Gastrocnemius medialis (tissue), 4 donors: Measurements from ENCODE around the gene LIPA. TPM values are rescaled to one million over a fixed set of nuclear protein-coding genes. Genes with fewer than 3 reads are reported as not detected.
"Not testable (repeated sequence)": the region's sequence is repeated elsewhere in the genome, so short reads cannot be mapped to it uniquely, and the experiment has no call there.

ENCODE experiments used
- ATAC-seq, 2 donors: fragments of 150-250 bp; one replicate each; pipeline ENCODE4 v1.9.1; 2016
- DNase-seq, 2 donors: peaks; one replicate each; pipeline ENCODE4 v3.0.0-alpha.2; 2019
- H3K27ac ChIP-seq, 4 donors: fragments of 200-600 bp; sonication (generic); 1 replicate in 1 of 4; 2 replicates in 3 of 4; pipeline ENCODE4 v1.5.1; 2016 to 2018; ENCODE audit warnings: mild to moderate bottlenecking in 2 of 4, moderate library complexity in 1 of 4
- H3K27me3 ChIP-seq, 3 donors: fragments of 200-600 bp; sonication (generic) in 2 of 3; 1 replicate in 1 of 3; 2 replicates in 2 of 3; pipeline versions ENCODE4 v1.5.1 to v1.6.0; 2016 to 2019; ENCODE audit warnings: mild to moderate bottlenecking in 1 of 3, moderate library complexity in 1 of 3
- H3K36me3 ChIP-seq, 2 donors: fragments of 200-600 bp; sonication (generic) in 1 of 2; one replicate each; pipeline ENCODE4 v1.5.1; 2017 to 2018
- H3K4me1 ChIP-seq, 2 donors: fragments of 200-600 bp; sonication (generic) in 1 of 2; one replicate each; pipeline ENCODE4 v1.5.1; 2016 to 2017; ENCODE audit warnings: mild to moderate bottlenecking in 2 of 2
- H3K4me3 ChIP-seq, 4 donors: fragments of 200-600 bp; sonication (generic) in 3 of 4; 1 replicate in 1 of 4; 2 replicates in 3 of 4; pipeline ENCODE4 v1.5.1; 2016 to 2019; ENCODE audit warnings: mild to moderate bottlenecking in 2 of 4
- H3K9me3 ChIP-seq, 3 donors: fragments of 200-600 bp; sonication (generic) in 2 of 3; 1 replicate in 1 of 3; 2 replicates in 2 of 3; pipeline ENCODE4 v1.5.1; 2016 to 2019
- CTCF ChIP-seq, 5 experiments: fragments of 450-650 bp in 3 of 5; fragments of 200-600 bp in 2 of 5; sonication (generic) in 2 of 5; IDR thresholded peaks in 4 of 5; conservative IDR thresholded peaks in 1 of 5; 1 replicate in 4 of 5; 2 replicates in 1 of 5; pipeline ENCODE4 v1.5.1; 2016 to 2019; ENCODE audit warnings: antibody characterized with exemption in 5 of 5, mild to moderate bottlenecking in 3 of 5, moderate library complexity in 3 of 5
- POLR2A ChIP-seq, 2 donors: fragments of 450-650 bp; IDR thresholded peaks; one replicate each; pipeline ENCODE4 v1.6.1; 2017; ENCODE audit warnings: antibody characterized with exemption in 2 of 2, mild to moderate bottlenecking in 2 of 2, moderate library complexity in 2 of 2
- in situ Hi-C, 4 donors: fragments of 200-750 bp; cut with MboI; loops; one replicate each; pipeline versions ENCODE4 v1.15.0 to v1.8.0; 2017; ENCODE audit warnings: low sequenced_read_pairs in 4 of 4
- intact Hi-C: fragments of 100-400 bp; cut with DNase I; formaldehyde crosslinking; loops from one replicate; pipeline ENCODE4 v1.15.1; 2023; ENCODE audit warnings: low total_unique reads
- total RNA-seq, 4 donors: library from RNA; depleted of rRNA; stranded (reverse); fragments of >200 nt; gene quantifications; one replicate each; pipeline versions ENCODE4 v1.1.0 to v1.2.3, GENCODE V29; 2016

The LIPA gene
- total RNA-seq, 4 donors from 2014 or later, result 7.7 to 11.4 (median 9.3) TPM

GRCh38 chr10:89252225-89252585 is 630 bp upstream of the LIPA start:
- Histone ChIP-seq H3K27me3 (no peaks in the 10 kb centered on the region), H3K9me3 (no peaks in the 10 kb centered on the region), H3K27ac (peak overlapping the region; percentile 42 to 79 (median 77)), H3K36me3 (no peaks in the 10 kb centered on the region), H3K4me3 (peak overlapping the region; percentile 78 to 93 (median 84)), H3K4me1 (peaks cover 0 to 9% of the 10 kb centered on the region in 2 donors)
- intact Hi-C loops, result loop anchor here (5.0 kb wide), 1 partner anchor 450 kb away; the partner anchor contains the start of gene KIF20B
- TF ChIP-seq POLR2A (IDR thresholded peaks at IDR 0.05), result no peak
- TF ChIP-seq CTCF (IDR thresholded peaks at IDR 0.05 in 4 of 5, conservative IDR thresholded peaks at IDR 0.05 in 1 of 5), result no peak
- in situ Hi-C loops, result loop anchor here in 1 of 4 donors (10.0 kb wide), 1 partner anchor 303 kb away; no protein-coding TSS in a partner anchor
- no peak for DNase-seq
- no peak for ATAC-seq

GRCh38 chr10:89250865-89251408 is 638 bp downstream of the LIPA start:
- no peak for ATAC-seq

DNA sequence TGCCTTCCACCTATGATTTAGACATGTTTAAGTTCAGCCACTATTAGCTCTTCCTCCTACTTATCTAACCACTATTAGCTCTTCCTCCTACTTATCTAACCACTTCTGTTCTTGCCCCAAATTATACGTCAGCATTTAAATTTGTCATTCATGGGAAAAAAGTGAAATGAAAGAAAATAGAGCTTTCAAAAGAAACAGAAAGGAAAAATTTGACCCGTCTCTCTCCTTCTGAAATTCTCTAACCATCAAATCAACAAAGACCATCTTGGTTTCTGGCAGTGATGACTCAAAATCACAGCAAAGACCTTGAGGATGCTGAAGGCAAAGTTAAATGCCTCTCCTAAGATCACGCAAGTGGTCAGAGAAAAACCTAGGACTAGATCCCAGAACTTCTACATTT is 2.6 kb downstream of the LIPA start:
- TF ChIP-seq CTCF (IDR thresholded peaks at IDR 0.05 in 4 of 5, conservative IDR thresholded peaks at IDR 0.05 in 1 of 5) (no peak), POLR2A (IDR thresholded peaks at IDR 0.05) (no peak)
- Histone ChIP-seq H3K36me3 (no peaks in the 10 kb centered on the region), H3K27ac (no peak overlapping the region), H3K4me3 (no peak overlapping the region), H3K27me3 (no peaks in the 10 kb centered on the region), H3K4me1 (peaks cover 0 to 9% of the 10 kb centered on the region in 2 donors), H3K9me3 (no peaks in the 10 kb centered on the region)
- DNase-seq (no peak), ATAC-seq (no peak)
- intact Hi-C loops, result no loop called here
- in situ Hi-C loops, result no loop called here

More at GRCh38 chr10:89250865-89251408, 638 bp downstream of the LIPA start:
- no peaks in the 10 kb centered on the region for H3K27me3 ChIP-seq
- DNase-seq, result no peak
- no peaks in the 10 kb centered on the region for H3K9me3 ChIP-seq
- peaks cover 0 to 9% of the 10 kb centered on the region in 2 donors for H3K4me1 ChIP-seq
- in situ Hi-C loops (loop anchor here in 1 of 4 donors (10.0 kb wide), 1 partner anchor 304 kb away; no protein-coding TSS in a partner anchor), intact Hi-C loops (loop anchor here (5.0 kb wide), 1 partner anchor 451 kb away; the partner anchor contains the start of gene KIF20B)
- H3K27ac ChIP-seq, result peak overlapping the region; percentile 73 to 79 (median 77)
- H3K36me3 ChIP-seq, result no peaks in the 10 kb centered on the region
- TF ChIP-seq POLR2A (IDR thresholded peaks at IDR 0.05), result no peak
- no peak for TF ChIP-seq CTCF (IDR thresholded peaks at IDR 0.05 in 4 of 5, conservative IDR thresholded peaks at IDR 0.05 in 1 of 5)
- peak overlapping the region; percentile 78 to 93 (median 84) for H3K4me3 ChIP-seq

DNA sequence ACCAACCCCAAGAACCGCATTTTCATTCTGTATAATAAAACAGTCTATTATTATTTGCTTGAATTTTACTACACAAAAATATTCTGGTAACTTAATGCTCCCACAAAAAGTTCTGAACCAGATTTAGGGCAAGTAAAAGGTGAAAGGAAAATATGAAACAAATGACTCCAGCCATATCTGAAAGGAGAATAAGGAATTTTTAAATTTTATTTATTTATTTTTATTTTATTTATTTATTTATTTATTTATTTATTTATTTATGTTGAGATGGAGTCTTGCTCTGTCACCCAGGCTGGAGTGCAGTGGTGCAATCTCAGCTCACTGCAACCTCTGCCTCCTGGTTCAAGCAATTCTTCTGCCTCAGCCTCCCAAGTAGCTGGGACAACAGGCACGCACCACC is 4.0 kb downstream of the LIPA start:
- H3K27me3 ChIP-seq, H3K9me3 ChIP-seq, ATAC-seq, in situ Hi-C loops, H3K4me3 ChIP-seq, H3K27ac ChIP-seq, DNase-seq, H3K36me3 ChIP-seq, H3K4me1 ChIP-seq, intact Hi-C loops: not testable (repeated sequence)

DNA sequence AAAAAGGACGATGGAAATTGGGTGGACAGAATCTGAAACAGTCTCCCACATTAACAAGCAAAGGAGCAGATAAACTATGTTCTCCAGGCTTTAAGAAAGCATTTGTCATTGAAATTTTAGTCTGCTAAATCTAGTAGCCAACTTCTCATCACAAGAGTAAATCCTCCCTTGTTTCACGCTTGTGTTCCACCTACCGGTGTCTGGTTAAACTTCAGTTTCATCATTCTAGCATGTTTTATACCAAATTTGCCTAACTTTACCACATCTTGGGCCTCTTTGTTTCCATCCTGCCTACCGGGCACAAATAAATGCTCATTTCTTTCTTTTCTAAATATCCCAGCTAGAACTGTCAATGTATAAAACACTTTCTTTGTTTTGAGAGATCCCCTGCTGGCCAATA is 5.8 kb downstream of the LIPA start:
- no peak for ATAC-seq
- intact Hi-C loops, result no loop called here
- Histone ChIP-seq H3K27ac (no peak overlapping the region), H3K27me3 (no peaks in the 10 kb centered on the region), H3K4me3 (no peak overlapping the region), H3K9me3 (no peaks in the 10 kb centered on the region), H3K4me1 (peaks cover 0 to 9% of the 10 kb centered on the region in 2 donors), H3K36me3 (no peaks in the 10 kb centered on the region)
- in situ Hi-C loops, result no loop called here
- no peak for TF ChIP-seq CTCF (IDR thresholded peaks at IDR 0.05 in 4 of 5, conservative IDR thresholded peaks at IDR 0.05 in 1 of 5)
- TF ChIP-seq POLR2A (IDR thresholded peaks at IDR 0.05), result no peak
- DNase-seq, result no peak
